Kidney epithelial cell (primary cell): Measurements from ENCODE around the gene TIFAB. TPM values are rescaled to one million over a fixed set of nuclear protein-coding genes. Genes with fewer than 3 reads are reported as not detected.

Source experiments
- DNase-seq: peaks from one replicate; pipeline ENCODE4 v3.0.0-alpha.2; 2010; ENCODE audit warnings: low read depth
- H3K27me3 ChIP-seq: 2 replicates; pipeline ENCODE4 v1.6.0; 2011; ENCODE audit warnings: low read length; ENCODE audit not compliant: control insufficient read depth, insufficient read depth
- H3K36me3 ChIP-seq: 2 replicates; pipeline ENCODE4 v1.5.1; 2011; ENCODE audit warnings: low read length; ENCODE audit not compliant: control insufficient read depth, insufficient read depth
- H3K4me3 ChIP-seq: 2 replicates; pipeline ENCODE4 v1.5.1; 2011; ENCODE audit warnings: low read depth, mild to moderate bottlenecking, control low read depth, low read length
- CTCF ChIP-seq: IDR thresholded peaks from 2 replicates; pipeline ENCODE4 v1.5.1; 2011; ENCODE audit warnings: mild to moderate bottlenecking, moderate library complexity, low read length, control low read depth, inconsistent platforms; ENCODE audit not compliant: insufficient read depth, poor library complexity, severe bottlenecking
- total RNA-seq: library from RNA; depleted of rRNA; stranded (reverse); fragments of >200 nt; gene quantifications from 2 replicates; pipeline ENCODE4 v1.2.3, GENCODE V29; 2015

The TIFAB gene
- total RNA-seq, 1 donor from 2014 or later, result not detected

- TF ChIP-seq CTCF, result no peak
- Histone ChIP-seq H3K27me3 (peaks cover 58% of the 10 kb centered on the region), H3K4me3 (peak overlapping the region; percentile 31), H3K36me3 (no peaks in the 10 kb centered on the region)
- DNase-seq, result peak; percentile 21
Measured at GRCh38 chr5:135488727-135489465, 36.7 kb upstream of the TIFAB start.

DNA sequence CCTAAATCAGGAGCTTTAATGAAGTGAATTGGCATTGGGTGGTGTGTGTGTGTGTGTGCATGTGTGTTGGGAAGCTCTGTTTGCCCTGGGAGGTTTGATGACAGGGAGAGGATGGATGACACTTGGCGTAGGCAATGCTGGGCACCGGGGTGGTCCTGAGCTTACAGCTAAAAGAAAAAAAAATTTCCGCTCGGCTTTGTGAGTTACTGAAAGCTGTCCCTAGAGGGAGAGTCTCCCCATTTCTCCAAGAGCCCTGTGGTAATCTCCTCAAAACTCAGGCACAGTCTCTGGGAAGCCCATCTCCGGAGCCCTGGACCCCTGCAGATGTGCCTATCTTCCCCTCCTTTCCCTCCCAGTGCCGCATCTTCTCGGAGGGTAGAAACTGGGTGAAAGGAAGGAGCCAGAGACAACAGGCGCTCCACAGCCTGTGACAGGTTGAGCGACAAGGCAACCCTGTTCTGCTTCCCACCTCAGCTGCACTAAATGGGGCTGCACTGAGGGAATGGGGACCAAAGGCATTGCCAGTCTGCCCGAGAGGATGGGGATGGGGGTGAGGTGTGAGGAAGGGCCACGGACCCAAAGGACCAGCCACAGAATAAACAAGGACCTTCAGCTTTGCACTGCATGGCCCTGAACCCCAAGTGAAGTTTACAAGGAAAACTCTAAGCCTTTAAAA, 35.8 kb upstream of the TIFAB start:
- no peak for TF ChIP-seq CTCF
- H3K36me3 ChIP-seq, result no peaks in the 10 kb centered on the region
- DNase-seq, result no peak
- H3K4me3 ChIP-seq, result no peak overlapping the region
- peaks cover 58% of the 10 kb centered on the region for H3K27me3 ChIP-seq

DNA sequence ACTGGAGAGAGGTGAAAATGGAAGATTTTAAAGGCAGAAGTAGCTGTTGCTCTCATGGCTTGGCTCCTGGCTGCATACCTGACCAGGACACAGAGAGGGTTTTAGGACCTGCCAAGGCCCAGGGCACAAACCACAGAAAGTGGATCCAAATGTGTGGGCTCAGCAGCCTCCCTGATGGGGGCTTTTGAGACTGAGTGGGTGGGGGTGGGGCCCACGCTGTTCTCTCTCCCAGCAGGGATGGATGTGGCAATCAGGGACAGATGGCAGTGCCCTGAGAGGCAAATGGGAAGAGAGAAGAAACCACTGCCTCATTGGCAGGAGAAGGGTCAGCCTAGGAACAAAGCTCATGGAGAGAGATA, 34.9 kb upstream of the TIFAB start:
- no peak for TF ChIP-seq CTCF
- Histone ChIP-seq H3K36me3 (no peaks in the 10 kb centered on the region), H3K27me3 (peaks cover 58% of the 10 kb centered on the region), H3K4me3 (no peak overlapping the region)
- no peak for DNase-seq

- no peaks in the 10 kb centered on the region for H3K36me3 ChIP-seq
- H3K4me3 ChIP-seq, result no peak overlapping the region
- peaks cover 54% of the 10 kb centered on the region for H3K27me3 ChIP-seq
- TF ChIP-seq CTCF, result no peak
- no peak for DNase-seq
Measured at GRCh38 chr5:135486131-135487036, 34.2 kb upstream of the TIFAB start.

- TF ChIP-seq CTCF, result no peak
- Histone ChIP-seq H3K27me3 (peaks cover 41% of the 10 kb centered on the region), H3K4me3 (no peak overlapping the region), H3K36me3 (no peaks in the 10 kb centered on the region)
- DNase-seq, result no peak
Measured at GRCh38 chr5:135484674-135485086, 32.5 kb upstream of the TIFAB start.
